PC-9 (cell line): Measurements from ENCODE around the gene RBM4B. TPM values are rescaled to one million over a fixed set of nuclear protein-coding genes. Genes with fewer than 3 reads are reported as not detected.

Source experiments
- BruUV-seq: library from RNA; stranded (reverse); fragments of 400-500 nt; replicated peaks from 2 replicates; lab custom pipeline; 2021; lab: Mats Ljungman, UMichigan
- CTCF ChIA-PET: fragments of 300-600 bp; sonication (Branson Sonifier 250); formaldehyde crosslinking; loops from one replicate; lab custom pipeline; 2022; ENCODE audit warnings: antibody characterized with exemption; lab: Charles Lee
- POLR2A ChIA-PET: fragments of 300-600 bp; sonication (Branson Sonifier 250); formaldehyde crosslinking; loops from one replicate; lab custom pipeline; 2022; ENCODE audit warnings: antibody characterized with exemption; ENCODE audit not compliant: unreplicated experiment; lab: Charles Lee
- DNase-seq, 2 experiments: peaks; one replicate each; pipeline versions ENCODE4 v3.0.0 to v3.0.0-alpha.2; 2015 to 2022; ENCODE audit warnings: mixed read lengths in 1 of 2
- H2AFZ ChIP-seq: fragments of 200-600 bp; sonication (generic); 2 replicates; pipeline ENCODE4 v1.8.1; 2017; ENCODE audit warnings: antibody characterized with exemption
- H3F3A ChIP-seq: fragments of 200-600 bp; sonication (generic); 2 replicates; pipeline ENCODE4 v1.8.1; 2017; ENCODE audit warnings: antibody characterized with exemption, mild to moderate bottlenecking, low read depth; ENCODE audit not compliant: insufficient read depth
- H3K27ac ChIP-seq: fragments of 200-600 bp; sonication (generic); 2 replicates; pipeline ENCODE4 v1.6.1; 2016; ENCODE audit warnings: mixed run types
- H3K27me3 ChIP-seq: fragments of 200-600 bp; sonication (generic); 2 replicates; pipeline ENCODE4 v1.6.1; 2016; ENCODE audit warnings: low read depth, mixed run types; ENCODE audit not compliant: insufficient read depth
- H3K36me3 ChIP-seq: fragments of 200-600 bp; sonication (generic); 2 replicates; pipeline ENCODE4 v1.6.1; 2016; ENCODE audit warnings: low read depth, mixed run types
- H3K4me1 ChIP-seq: fragments of 200-600 bp; sonication (generic); replicated peaks from 2 replicates; pipeline ENCODE4 v1.6.1; 2016; ENCODE audit warnings: mixed run types; ENCODE audit not compliant: insufficient read depth
- H3K4me2 ChIP-seq: fragments of 200-600 bp; sonication (generic); 2 replicates; pipeline ENCODE4 v1.6.1; 2017; ENCODE audit warnings: mixed run types
- H3K4me3 ChIP-seq: fragments of 200-600 bp; sonication (generic); 2 replicates; pipeline ENCODE4 v1.6.1; 2016; ENCODE audit warnings: mixed run types
- H3K79me2 ChIP-seq: fragments of 200-600 bp; sonication (generic); 2 replicates; pipeline ENCODE4 v1.6.1; 2017; ENCODE audit warnings: low read depth, mixed run types
- H3K9me2 ChIP-seq: fragments of 200-600 bp; sonication (generic); 2 replicates; pipeline ENCODE4 v1.8.1; 2017; ENCODE audit warnings: mild to moderate bottlenecking; ENCODE audit not compliant: insufficient read depth
- H3K9me3 ChIP-seq: fragments of 200-600 bp; sonication (generic); 2 replicates; pipeline ENCODE4 v1.8.1; 2016; ENCODE audit warnings: low read depth; ENCODE audit not compliant: insufficient read depth
- H4K20me1 ChIP-seq: fragments of 200-600 bp; sonication (generic); 2 replicates; pipeline ENCODE4 v1.8.1; 2017; ENCODE audit not compliant: insufficient read depth
- EZH2 ChIP-seq: fragments of 200-600 bp; sonication (generic); IDR thresholded peaks from 2 replicates; pipeline ENCODE4 v1.8.0; 2017; ENCODE audit warnings: antibody characterized with exemption, low read depth
- intact Hi-C: fragments of 100-400 bp; cut with micrococcal nuclease; formaldehyde crosslinking; loops from one replicate; pipeline ENCODE4 v1.10.0; 2022; ENCODE audit not compliant: unreplicated experiment
- total RNA-seq: library from RNA; stranded (reverse); gene quantifications from 2 replicates; pipeline ENCODE4 v1.2.3, GENCODE V29; 2021
- TF ChIP-seq, protein P1 (sequence below): fragments of 200-600 bp; sonication (generic); conservative IDR thresholded peaks from 2 replicates; pipeline ENCODE4 v1.6.1; 2017; ENCODE audit warnings: mixed run types, antibody characterized with exemption, mild to moderate bottlenecking, moderate library complexity

Gene RBM4B
- total RNA-seq, 1 experiment from 2014 or later, result 24.8 TPM

DNA sequence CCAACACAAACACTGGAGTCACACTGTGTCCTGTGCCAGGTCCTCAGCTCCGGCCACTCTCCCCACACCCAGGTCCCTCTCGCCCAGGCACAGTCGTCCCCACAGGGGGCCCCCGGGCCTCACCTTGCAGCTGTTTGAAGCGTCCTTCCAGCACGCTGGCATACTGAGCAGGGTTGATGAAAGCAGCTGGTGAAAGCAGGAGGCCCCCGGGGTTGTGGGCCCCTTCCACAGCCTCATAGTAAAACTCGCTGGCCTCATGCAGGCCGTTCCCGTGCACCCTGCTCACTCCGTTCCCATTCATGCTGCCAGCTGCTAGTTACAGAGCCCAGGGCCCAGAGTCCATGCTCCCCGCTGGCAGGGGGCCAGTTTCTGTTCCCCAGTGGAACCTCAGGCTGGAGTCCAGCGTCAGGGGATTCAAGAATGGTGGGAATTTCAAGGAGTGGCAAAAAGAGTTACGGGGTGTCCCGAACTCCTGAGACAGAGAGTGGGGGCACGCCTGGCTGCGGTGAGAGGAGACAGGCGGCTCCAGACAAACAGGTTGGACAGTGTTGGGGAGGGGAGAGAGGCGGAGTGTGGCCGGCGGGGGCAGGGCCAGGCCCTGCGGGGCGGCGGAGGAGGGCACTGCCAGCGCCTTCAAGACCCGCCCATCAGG lies 40.8 kb upstream of the RBM4B start:
- DNase-seq, result peak; percentile 77 to 94
- peak overlapping the region; percentile 52 for H2AFZ ChIP-seq

DNA sequence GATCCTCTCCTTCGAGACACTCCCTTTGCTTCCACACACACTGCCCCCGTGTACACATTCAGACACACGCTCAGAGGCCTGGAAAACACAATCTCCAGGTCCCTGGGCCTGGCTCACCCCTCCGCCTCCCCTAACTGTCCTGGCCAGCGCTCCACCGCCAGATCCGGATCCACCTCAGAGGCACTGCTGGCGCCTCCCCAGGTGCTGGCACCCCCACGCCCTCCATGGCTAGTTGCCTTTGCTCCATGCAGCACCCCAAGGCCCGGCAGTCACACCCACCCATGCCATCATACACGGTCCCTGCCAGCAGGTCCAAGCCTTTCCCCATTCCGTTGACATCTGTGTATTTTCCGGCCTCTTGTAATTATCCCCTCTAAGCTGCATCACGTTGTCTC lies 40.2 kb upstream of the RBM4B start:
- TF ChIP-seq, protein P1, sequence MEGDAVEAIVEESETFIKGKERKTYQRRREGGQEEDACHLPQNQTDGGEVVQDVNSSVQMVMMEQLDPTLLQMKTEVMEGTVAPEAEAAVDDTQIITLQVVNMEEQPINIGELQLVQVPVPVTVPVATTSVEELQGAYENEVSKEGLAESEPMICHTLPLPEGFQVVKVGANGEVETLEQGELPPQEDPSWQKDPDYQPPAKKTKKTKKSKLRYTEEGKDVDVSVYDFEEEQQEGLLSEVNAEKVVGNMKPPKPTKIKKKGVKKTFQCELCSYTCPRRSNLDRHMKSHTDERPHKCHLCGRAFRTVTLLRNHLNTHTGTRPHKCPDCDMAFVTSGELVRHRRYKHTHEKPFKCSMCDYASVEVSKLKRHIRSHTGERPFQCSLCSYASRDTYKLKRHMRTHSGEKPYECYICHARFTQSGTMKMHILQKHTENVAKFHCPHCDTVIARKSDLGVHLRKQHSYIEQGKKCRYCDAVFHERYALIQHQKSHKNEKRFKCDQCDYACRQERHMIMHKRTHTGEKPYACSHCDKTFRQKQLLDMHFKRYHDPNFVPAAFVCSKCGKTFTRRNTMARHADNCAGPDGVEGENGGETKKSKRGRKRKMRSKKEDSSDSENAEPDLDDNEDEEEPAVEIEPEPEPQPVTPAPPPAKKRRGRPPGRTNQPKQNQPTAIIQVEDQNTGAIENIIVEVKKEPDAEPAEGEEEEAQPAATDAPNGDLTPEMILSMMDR, result no peak
- TF ChIP-seq EZH2, result no peak
- DNase-seq, result peak in 1 of 2 experiments; percentile 27
- Histone ChIP-seq H3F3A (peaks cover 30% of the 10 kb centered on the region), H3K9me3 (no peaks in the 10 kb centered on the region), H3K79me2 (0 out of 2 replicates have a peak, but pooled peaks cover 6% of the 10 kb centered on the region), H3K36me3 (peaks cover 6% of the 10 kb centered on the region; the same call in 1 of the 2 replicates), H4K20me1 (no peaks in the 10 kb centered on the region), H3K9me2 (no peaks in the 10 kb centered on the region), H3K27ac (no peak overlapping the region), H2AFZ (no peak overlapping the region), H3K27me3 (no peaks in the 10 kb centered on the region), H3K4me3 (peak overlapping the region; percentile 50; the same call in 1 of the 2 replicates), H3K4me1 (peaks cover 49% of the 10 kb centered on the region), H3K4me2 (peak overlapping the region; percentile 80)
- no TSS peak for BruUV-seq
- intact Hi-C loops, result no loop called here
- CTCF ChIA-PET, result interaction anchor here (0.6 kb wide), 1 partner anchor 290 kb away, joined by 5 read pairs; no protein-coding TSS in a partner anchor
- POLR2A ChIA-PET, result no interaction called here

More for the DNA sequence above, 40.8 kb upstream of the RBM4B start:
- Histone ChIP-seq H3F3A (peaks cover 33% of the 10 kb centered on the region), H3K9me3 (no peaks in the 10 kb centered on the region), H3K36me3 (peaks cover 4% of the 10 kb centered on the region; the same call in 1 of the 2 replicates), H3K4me1 (peaks cover 54% of the 10 kb centered on the region), H4K20me1 (no peaks in the 10 kb centered on the region), H3K9me2 (no peaks in the 10 kb centered on the region), H3K27ac (0 out of 2 replicates have a peak overlapping the region, but pooled peaks have one; percentile 13), H3K4me2 (peak overlapping the region; percentile 80), H3K79me2 (0 out of 2 replicates have a peak, but pooled peaks cover 6% of the 10 kb centered on the region), H3K4me3 (peak overlapping the region; percentile 50), H3K27me3 (no peaks in the 10 kb centered on the region)
- no TSS peak for BruUV-seq
- intact Hi-C loops, result no loop called here
- TF ChIP-seq, protein P1, result peak; percentile 55; the same call in 1 of the 2 replicates
- TF ChIP-seq EZH2, result no peak
- ChIA-PET CTCF (interaction anchor here (0.6 kb wide), 1 partner anchor 290 kb away, joined by 5 read pairs; no protein-coding TSS in a partner anchor), POLR2A (no interaction called here)

DNA sequence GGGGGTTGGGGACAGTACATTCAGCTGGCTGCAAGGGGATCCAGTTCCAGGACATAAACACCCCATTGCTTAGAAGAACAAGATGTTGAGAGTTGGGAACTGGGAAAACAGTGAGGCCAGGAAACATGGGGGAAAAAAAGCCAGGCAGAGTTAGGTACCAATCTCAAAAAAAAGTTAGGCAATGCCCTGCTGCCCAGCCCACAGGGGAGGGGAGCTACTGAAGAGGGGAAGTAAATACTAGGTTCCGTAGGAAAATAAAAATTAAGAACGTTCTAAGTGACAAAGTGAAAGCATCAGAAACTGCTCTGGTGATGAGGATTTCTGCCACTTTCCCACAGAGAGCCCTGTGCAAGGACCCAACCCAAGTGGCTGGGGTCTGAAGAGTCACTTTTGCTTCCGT lies 39.3 kb upstream of the RBM4B start:
- TF ChIP-seq, protein P1, result no peak
- TF ChIP-seq EZH2, result no peak
- intact Hi-C loops, result no loop called here
- Histone ChIP-seq H3K4me1 (peaks cover 47% of the 10 kb centered on the region), H4K20me1 (no peaks in the 10 kb centered on the region), H3K27me3 (no peaks in the 10 kb centered on the region), H3K9me2 (no peaks in the 10 kb centered on the region), H3K9me3 (no peaks in the 10 kb centered on the region), H3K4me3 (no peak overlapping the region), H3K27ac (no peak overlapping the region), H3K36me3 (peaks cover 6% of the 10 kb centered on the region; the same call in 1 of the 2 replicates), H2AFZ (no peak overlapping the region), H3F3A (peaks cover 27% of the 10 kb centered on the region), H3K4me2 (no peak overlapping the region), H3K79me2 (0 out of 2 replicates have a peak, but pooled peaks cover 6% of the 10 kb centered on the region)
- CTCF ChIA-PET, result no interaction called here
- DNase-seq, result no peak
- no TSS peak for BruUV-seq
- POLR2A ChIA-PET, result interaction anchor here (0.5 kb wide), 1 partner anchor 596 kb away, joined by 3 read pairs; no protein-coding TSS in a partner anchor
